Activated CD8-positive, alpha-beta T cell treated with anti-CD3 and anti-CD28 coated beads for 36 hours (primary cell): ENCODE results near the gene NDUFS7. TPM values are rescaled to one million over a fixed set of nuclear protein-coding genes. Genes with fewer than 3 reads are reported as not detected.

Experiments used
- ATAC-seq: fragments of 200-7000 bp; cut with Tn5 transposase; one replicate; pipeline ENCODE4 v1.10.0; 2021; ENCODE audit warnings: mild to moderate bottlenecking, moderate library complexity
- CTCF ChIA-PET: fragments of 350-600 bp; sonication (Branson Sonifier 250); formaldehyde crosslinking; loops from one replicate; lab custom pipeline; 2021; ENCODE audit warnings: antibody characterized with exemption; lab: Charles Lee
- POLR2A ChIA-PET: fragments of 350-600 bp; sonication (Branson Sonifier 250); formaldehyde crosslinking; loops from one replicate; lab custom pipeline; 2021; ENCODE audit warnings: antibody characterized with exemption; lab: Charles Lee
- DNase-seq: peaks from one replicate; pipeline ENCODE4 v3.0.0-alpha.2; 2020
- H3K27ac Mint-ChIP-seq: one replicate; pipeline ENCODE4 v1.8.0; 2021; ENCODE audit warnings: mild to moderate bottlenecking, mixed read lengths
- H3K27me3 Mint-ChIP-seq: one replicate; pipeline ENCODE4 v1.8.0; 2021; ENCODE audit warnings: mixed read lengths
- H3K36me3 Mint-ChIP-seq: one replicate; pipeline ENCODE4 v1.8.0; 2021; ENCODE audit warnings: low read depth, mixed read lengths
- H3K4me1 Mint-ChIP-seq: one replicate; pipeline ENCODE4 v1.8.0; 2021; ENCODE audit warnings: low read depth, mixed read lengths
- H3K4me3 Mint-ChIP-seq: one replicate; pipeline ENCODE4 v1.8.0; 2021; ENCODE audit warnings: mild to moderate bottlenecking, moderate library complexity, mixed read lengths
- H3K9me3 Mint-ChIP-seq: one replicate; pipeline ENCODE4 v1.8.0; 2021; ENCODE audit warnings: mixed read lengths
- CTCF ChIP-seq: fragments of 200-600 bp; IDR thresholded peaks from one replicate; pipeline ENCODE4 v1.8.0; 2022; ENCODE audit warnings: antibody characterized with exemption, mild to moderate bottlenecking
- intact Hi-C: fragments of 100-400 bp; cut with micrococcal nuclease; formaldehyde crosslinking; loops from one replicate; pipeline ENCODE4 v1.10.0; 2022
- total RNA-seq, 2 experiments: library from RNA; stranded (reverse); gene quantifications; one replicate each; pipeline ENCODE4 v1.2.3, GENCODE V29; 2021

Gene NDUFS7
- total RNA-seq, 2 experiments from 2014 or later: 113 to 120 TPM

GRCh38 chr19:1393841-1394240 is 10.1 kb downstream of the NDUFS7 start:
- Mint-ChIP-seq H3K27ac (no peak overlapping the region), H3K27me3 (no peaks in the 10 kb centered on the region), H3K4me1 (peaks cover 8% of the 10 kb centered on the region), H3K36me3 (peaks cover 21% of the 10 kb centered on the region), H3K9me3 (no peaks in the 10 kb centered on the region), H3K4me3 (no peak overlapping the region)
- ChIA-PET POLR2A (interaction anchor here (1.5 kb wide), 1 partner anchor 197 kb away, joined by 3 read pairs; no protein-coding TSS in a partner anchor), CTCF (no interaction called here)
- DNase-seq (no peak), ATAC-seq (no peak)
- intact Hi-C loops: no loop called here
- TF ChIP-seq CTCF: no peak

- CTCF ChIA-PET: no interaction called here
- Mint-ChIP-seq H3K4me1 (peaks cover 9% of the 10 kb centered on the region), H3K27me3 (no peaks in the 10 kb centered on the region), H3K4me3 (no peak overlapping the region), H3K9me3 (no peaks in the 10 kb centered on the region), H3K27ac (no peak overlapping the region), H3K36me3 (peaks cover 14% of the 10 kb centered on the region)
- intact Hi-C loops: no loop called here
- ATAC-seq (no peak), DNase-seq (no peak)
- POLR2A ChIA-PET: interaction anchor here (1.5 kb wide), 1 partner anchor 196 kb away, joined by 3 read pairs; no protein-coding TSS in a partner anchor
- no peak for TF ChIP-seq CTCF
Measured at GRCh38 chr19:1394252-1395193, 10.8 kb downstream of the NDUFS7 start.

- no peak overlapping the region for H3K27ac Mint-ChIP-seq
- CTCF ChIA-PET: no interaction called here
- peaks cover 13% of the 10 kb centered on the region for H3K4me1 Mint-ChIP-seq
- intact Hi-C loops: no loop called here
- ATAC-seq (no peak), DNase-seq (no peak)
- no peaks in the 10 kb centered on the region for H3K27me3 Mint-ChIP-seq
- POLR2A ChIA-PET: interaction anchor here (1.3 kb wide), 1 partner anchor 10 kb away, joined by 6 read pairs; no protein-coding TSS in a partner anchor
- H3K9me3 Mint-ChIP-seq: no peaks in the 10 kb centered on the region
- H3K4me3 Mint-ChIP-seq: no peak overlapping the region
- TF ChIP-seq CTCF: no peak
- peaks cover 7% of the 10 kb centered on the region for H3K36me3 Mint-ChIP-seq
Measured at GRCh38 chr19:1395194-1396018, 11.7 kb downstream of the NDUFS7 start.

GRCh38 chr19:1396019-1396767 is 12.5 kb downstream of the NDUFS7 start:
- intact Hi-C loops: no loop called here
- ChIA-PET CTCF (no interaction called here), POLR2A (interaction anchor here (1.3 kb wide), 1 partner anchor 9 kb away, joined by 6 read pairs; no protein-coding TSS in a partner anchor)
- no peak for DNase-seq
- H3K9me3 Mint-ChIP-seq: no peaks in the 10 kb centered on the region
- TF ChIP-seq CTCF: no peak
- no peaks in the 10 kb centered on the region for H3K27me3 Mint-ChIP-seq
- ATAC-seq: no peak
- H3K4me3 Mint-ChIP-seq: no peak overlapping the region
- no peak overlapping the region for H3K27ac Mint-ChIP-seq
- H3K4me1 Mint-ChIP-seq: peaks cover 15% of the 10 kb centered on the region
- H3K36me3 Mint-ChIP-seq: peaks cover 5% of the 10 kb centered on the region
